Right lobe of liver (tissue), 4 donors: ENCODE measurements around the gene HM13.

Experiments used
- POLR2A ChIP-seq: fragments of 450-650 bp; IDR thresholded peaks from one replicate; pipeline ENCODE4 v1.6.1; 2017; ENCODE audit warnings: antibody characterized with exemption, mild to moderate bottlenecking
- TF ChIP-seq, protein P1 (sequence below), 4 donors: fragments of 200-600 bp in 3 of 4; fragments of 450-650 bp in 1 of 4; IDR thresholded peaks; one replicate each; pipeline versions ENCODE4 v1.5.1 to v1.8.0; 2016 to 2022; ENCODE audit warnings: antibody characterized with exemption in 4 of 4, mild to moderate bottlenecking in 2 of 4
- donor health status: DM: no; HTN: no; CAD: no.
- donor health status: DM: no; HTN: no; CAD: no.
- donor health status: DM: no; HTN: yes; CAD: no.

DNA sequence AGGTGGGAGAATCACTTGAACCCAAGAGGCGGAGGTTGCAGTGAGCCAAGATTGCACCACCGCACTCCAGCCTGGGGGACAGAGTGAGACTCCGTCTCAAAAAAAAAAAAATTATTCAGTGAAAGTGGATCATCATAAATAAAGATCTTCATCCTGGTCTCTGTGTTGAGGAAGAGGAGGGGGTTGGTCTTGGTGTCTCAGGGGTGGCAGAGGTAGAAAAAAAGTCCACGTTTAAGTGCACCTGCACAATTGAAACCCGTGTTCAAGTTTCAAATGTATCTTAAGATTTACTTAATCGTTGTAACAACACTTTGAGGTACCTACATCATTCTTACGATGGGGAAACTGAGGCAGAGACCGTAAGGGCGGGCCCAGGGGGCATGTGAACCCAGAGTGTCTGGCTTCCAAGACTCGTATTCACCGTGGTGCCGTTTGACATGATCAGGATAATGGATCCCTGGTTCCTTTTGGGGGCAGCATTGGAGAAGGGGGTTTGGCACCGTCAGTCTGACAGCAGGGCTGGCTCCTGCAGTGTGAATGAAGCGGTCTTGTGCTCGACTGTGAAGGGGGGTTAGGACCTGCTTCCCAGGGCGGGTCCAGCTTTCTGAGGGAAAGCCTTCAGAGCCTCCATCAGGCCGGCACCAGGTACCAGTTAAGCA, 57.9 kb downstream of the HM13 start:
- no peak for TF ChIP-seq POLR2A
- TF ChIP-seq, protein P1, sequence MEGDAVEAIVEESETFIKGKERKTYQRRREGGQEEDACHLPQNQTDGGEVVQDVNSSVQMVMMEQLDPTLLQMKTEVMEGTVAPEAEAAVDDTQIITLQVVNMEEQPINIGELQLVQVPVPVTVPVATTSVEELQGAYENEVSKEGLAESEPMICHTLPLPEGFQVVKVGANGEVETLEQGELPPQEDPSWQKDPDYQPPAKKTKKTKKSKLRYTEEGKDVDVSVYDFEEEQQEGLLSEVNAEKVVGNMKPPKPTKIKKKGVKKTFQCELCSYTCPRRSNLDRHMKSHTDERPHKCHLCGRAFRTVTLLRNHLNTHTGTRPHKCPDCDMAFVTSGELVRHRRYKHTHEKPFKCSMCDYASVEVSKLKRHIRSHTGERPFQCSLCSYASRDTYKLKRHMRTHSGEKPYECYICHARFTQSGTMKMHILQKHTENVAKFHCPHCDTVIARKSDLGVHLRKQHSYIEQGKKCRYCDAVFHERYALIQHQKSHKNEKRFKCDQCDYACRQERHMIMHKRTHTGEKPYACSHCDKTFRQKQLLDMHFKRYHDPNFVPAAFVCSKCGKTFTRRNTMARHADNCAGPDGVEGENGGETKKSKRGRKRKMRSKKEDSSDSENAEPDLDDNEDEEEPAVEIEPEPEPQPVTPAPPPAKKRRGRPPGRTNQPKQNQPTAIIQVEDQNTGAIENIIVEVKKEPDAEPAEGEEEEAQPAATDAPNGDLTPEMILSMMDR (IDR thresholded peaks at IDR 0.05), result no peak
